OCI-LY7 (cell line): ENCODE results near the gene ZDHHC3. TPM values are rescaled to one million over a fixed set of nuclear protein-coding genes. Genes with fewer than 3 reads are reported as not detected.

Experiments
- BruUV-seq: library from RNA; stranded (reverse); fragments of 400-500 nt; replicated peaks from 2 replicates; lab custom pipeline; 2021; lab: Mats Ljungman, UMichigan
- CTCF ChIA-PET: fragments of 300-600 bp; sonication (Branson Sonifier 250); formaldehyde crosslinking; loops from one replicate; lab custom pipeline; 2022; ENCODE audit warnings: antibody characterized with exemption; ENCODE audit not compliant: unreplicated experiment; lab: Charles Lee
- POLR2A ChIA-PET: fragments of 300-600 bp; sonication (Branson Sonifier 250); formaldehyde crosslinking; loops from one replicate; lab custom pipeline; 2022; ENCODE audit warnings: antibody characterized with exemption; lab: Charles Lee
- DNase-seq: peaks from one replicate; pipeline ENCODE4 v3.0.0-alpha.2; 2015; ENCODE audit warnings: low spot score
- H2AFZ ChIP-seq: fragments of 200-600 bp; sonication (generic), shearing (Covaris generic); 2 replicates; pipeline ENCODE4 v1.6.1; 2014; ENCODE audit warnings: mild to moderate bottlenecking, antibody characterized with exemption, low read length, moderate library complexity
- H3K27ac ChIP-seq: fragments of 200-600 bp; sonication (generic); 2 replicates; pipeline ENCODE4 v1.5.1; 2014; ENCODE audit warnings: mixed run types, low read depth, mild to moderate bottlenecking, moderate library complexity, low read length, inconsistent platforms; ENCODE audit not compliant: poor library complexity, severe bottlenecking
- H3K36me3 ChIP-seq: fragments of 200-600 bp; sonication (generic); 2 replicates; pipeline ENCODE4 v1.6.1; 2014; ENCODE audit warnings: mild to moderate bottlenecking, antibody characterized with exemption, low read length, moderate library complexity, mixed read lengths; ENCODE audit not compliant: insufficient read depth
- H3K4me1 ChIP-seq: fragments of 200-600 bp; sonication (generic); 2 replicates; pipeline ENCODE4 v1.5.1; 2014; ENCODE audit warnings: mild to moderate bottlenecking, low read length; ENCODE audit not compliant: insufficient read depth, poor library complexity, severe bottlenecking
- H3K4me2 ChIP-seq: fragments of 200-600 bp; sonication (generic); 2 replicates; pipeline ENCODE4 v1.6.1; 2014; ENCODE audit warnings: mild to moderate bottlenecking, low read length
- H3K4me3 ChIP-seq: fragments of 200-600 bp; sonication (generic); 2 replicates; pipeline ENCODE4 v1.5.1; 2014; ENCODE audit warnings: mild to moderate bottlenecking, low read depth, low read length; ENCODE audit not compliant: poor library complexity, severe bottlenecking
- H3K79me2 ChIP-seq: fragments of 200-600 bp; sonication (generic); 2 replicates; pipeline ENCODE4 v1.6.1; 2016; ENCODE audit warnings: low read depth, mild to moderate bottlenecking, low read length, moderate library complexity, mixed read lengths; ENCODE audit not compliant: insufficient read depth
- H3K9me2 ChIP-seq: fragments of 200-600 bp; sonication (generic); 2 replicates; pipeline ENCODE4 v1.6.1; 2016; ENCODE audit warnings: mild to moderate bottlenecking, low read length, mixed read lengths; ENCODE audit not compliant: insufficient read depth
- H3K9me3 ChIP-seq: fragments of 200-600 bp; sonication (generic); 2 replicates; pipeline ENCODE4 v1.6.1; 2014; ENCODE audit warnings: mild to moderate bottlenecking, mixed run types, low read length, mixed read lengths
- H4K20me1 ChIP-seq: fragments of 200-600 bp; sonication (generic); 2 replicates; pipeline ENCODE4 v1.6.1; 2014; ENCODE audit warnings: mild to moderate bottlenecking, antibody characterized with exemption, low read length, moderate library complexity, mixed read lengths; ENCODE audit not compliant: insufficient read depth
- CTCF ChIP-seq: fragments of 200-600 bp; sonication (generic); conservative IDR thresholded peaks from 2 replicates; pipeline ENCODE4 v1.5.1; 2014; ENCODE audit warnings: mild to moderate bottlenecking, antibody characterized with exemption, low read length, moderate library complexity, mixed read lengths
- EZH2phosphoT487 ChIP-seq: fragments of 200-600 bp; sonication (generic); IDR thresholded peaks from 2 replicates; pipeline ENCODE4 v1.6.1; 2018; ENCODE audit warnings: low read depth, borderline replicate concordance, mild to moderate bottlenecking, mixed run types, antibody characterized with exemption, low read length, moderate library complexity, mixed read lengths
- intact Hi-C: fragments of 100-400 bp; cut with micrococcal nuclease; formaldehyde crosslinking; loops from one replicate; pipeline ENCODE4 v1.10.0; 2022; ENCODE audit not compliant: unreplicated experiment
- total RNA-seq, 2 experiments: library from RNA; depleted of rRNA in 1 of 2; stranded (reverse); fragments of >200 nt in 1 of 2; shearing (Covaris generic) in 1 of 2; gene quantifications; 2 replicates each; pipeline ENCODE4 v1.2.3, GENCODE V29; 2014 to 2022

Gene ZDHHC3
- total RNA-seq, 2 experiments from 2014 or later, result 53.1 to 53.6 TPM

- Histone ChIP-seq H2AFZ (no peak overlapping the region), H3K4me1 (no peaks in the 10 kb centered on the region), H3K79me2 (no peaks in the 10 kb centered on the region), H3K4me3 (no peak overlapping the region), H4K20me1 (no peaks in the 10 kb centered on the region), H3K36me3 (no peaks in the 10 kb centered on the region), H3K9me3 (no peaks in the 10 kb centered on the region), H3K27ac (no peak overlapping the region), H3K9me2 (no peaks in the 10 kb centered on the region), H3K4me2 (no peak overlapping the region)
- BruUV-seq, result no TSS peak
- CTCF ChIA-PET, result no interaction called here
- POLR2A ChIA-PET, result no interaction called here
- TF ChIP-seq EZH2phosphoT487 (no peak), CTCF (no peak)
- intact Hi-C loops, result no loop called here
- DNase-seq, result no peak
Observed at GRCh38 chr3:44893097-44893496, 82.9 kb downstream of the ZDHHC3 start.

- Histone ChIP-seq H3K4me3 (no peak overlapping the region), H3K27ac (no peak overlapping the region), H3K79me2 (no peaks in the 10 kb centered on the region), H3K9me2 (no peaks in the 10 kb centered on the region), H3K9me3 (no peaks in the 10 kb centered on the region), H3K4me1 (no peaks in the 10 kb centered on the region), H3K4me2 (no peak overlapping the region), H4K20me1 (no peaks in the 10 kb centered on the region), H3K36me3 (no peaks in the 10 kb centered on the region), H2AFZ (no peak overlapping the region)
- no TSS peak for BruUV-seq
- TF ChIP-seq EZH2phosphoT487 (no peak), CTCF (no peak)
- ChIA-PET CTCF (no interaction called here), POLR2A (interaction anchor here (0.7 kb wide), 1 partner anchor 444 kb away, joined by 4 read pairs; no protein-coding TSS in a partner anchor)
- no peak for DNase-seq
- intact Hi-C loops, result no loop called here
Observed at GRCh38 chr3:44892689-44893088, 83.3 kb downstream of the ZDHHC3 start.

DNA sequence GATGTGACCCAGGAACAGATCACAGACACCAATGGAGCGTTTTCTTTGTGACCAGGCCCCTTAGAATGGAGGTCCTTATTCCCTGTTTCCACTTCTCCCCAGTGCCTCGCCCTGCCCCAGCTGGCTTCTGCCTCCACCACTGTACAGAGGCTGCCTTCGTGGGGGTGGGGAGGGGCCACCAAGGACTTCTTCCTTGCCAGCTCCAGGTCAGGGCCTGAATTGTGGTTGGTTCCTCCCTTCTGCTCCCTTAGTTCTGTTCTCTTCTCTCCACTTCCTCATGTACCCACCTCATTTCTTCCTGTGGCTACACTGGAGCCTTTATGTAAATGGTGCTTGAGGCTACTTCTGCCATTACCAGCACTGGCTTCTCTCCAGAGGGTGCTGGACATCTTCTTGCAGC, 85.1 kb downstream of the ZDHHC3 start:
- H4K20me1 ChIP-seq, result no peaks in the 10 kb centered on the region
- POLR2A ChIA-PET, result no interaction called here
- DNase-seq, result no peak
- no peak overlapping the region for H2AFZ ChIP-seq
- TF ChIP-seq CTCF, result no peak
- TF ChIP-seq EZH2phosphoT487, result no peak
- no TSS peak for BruUV-seq
- intact Hi-C loops, result no loop called here
- no peaks in the 10 kb centered on the region for H3K9me3 ChIP-seq
- no peaks in the 10 kb centered on the region for H3K36me3 ChIP-seq
- H3K27ac ChIP-seq, result no peak overlapping the region
- no peaks in the 10 kb centered on the region for H3K79me2 ChIP-seq
- H3K4me2 ChIP-seq, result no peak overlapping the region
- CTCF ChIA-PET, result no interaction called here
- no peaks in the 10 kb centered on the region for H3K9me2 ChIP-seq
- H3K4me1 ChIP-seq, result no peaks in the 10 kb centered on the region
- H3K4me3 ChIP-seq, result no peak overlapping the region
